Bladder microvascular endothelial cell (primary cell): ENCODE data around the gene BCL2A1. TPM values are rescaled to one million over a fixed set of nuclear protein-coding genes. Genes with fewer than 3 reads are reported as not detected.

Experiments used
- total RNA-seq: library from RNA; depleted of rRNA; stranded (reverse); fragments of >200 nt; gene quantifications from 2 replicates; pipeline ENCODE4 v1.2.3, GENCODE V29; 2014

The BCL2A1 gene
- total RNA-seq: 0.19 TPM in 1 of 2 replicates, not detected in the other

DNA sequence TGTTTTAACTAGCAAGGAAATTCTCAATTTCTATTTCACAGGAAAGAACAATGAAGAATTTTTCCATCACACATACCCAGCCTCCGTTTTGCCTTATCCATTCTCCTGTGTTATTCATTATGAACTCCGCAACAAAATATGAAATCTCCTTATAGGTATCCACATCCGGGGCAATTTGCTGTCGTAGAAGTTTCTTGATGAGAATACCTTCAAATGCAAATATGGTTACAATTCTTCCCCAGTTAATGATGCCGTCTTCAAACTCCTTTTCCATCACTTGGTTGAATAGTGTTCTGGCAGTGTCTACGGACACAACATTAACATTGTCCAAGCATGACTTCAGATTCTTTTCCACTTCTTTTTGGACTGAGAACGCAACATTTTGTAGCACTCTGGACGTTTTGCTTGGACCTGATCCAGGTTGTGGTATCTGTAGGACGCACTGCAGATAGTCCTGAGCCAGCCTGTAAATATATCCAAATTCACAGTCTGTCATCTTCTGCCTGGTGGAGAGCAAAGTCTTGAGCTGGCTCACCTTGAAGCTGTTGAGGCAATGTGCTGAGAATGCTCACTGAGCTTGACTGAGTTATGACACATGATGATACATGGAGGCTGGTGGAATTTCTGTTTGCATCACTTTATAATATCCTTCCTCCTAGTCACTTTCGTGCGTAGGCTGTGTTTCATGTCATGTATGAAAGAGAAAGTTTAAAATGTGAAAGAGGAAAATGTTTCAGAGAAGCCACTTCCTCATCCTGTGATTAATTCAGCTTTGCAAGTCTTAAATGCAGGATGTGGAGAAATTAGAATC is at the start of gene BCL2A1:
Gene BCL2A1, minus strand, starts transcription at position 573 of the 811 bp plus-strand sequence. Its CDS starts 77 bp downstream, at position 496.

Other genes with a start within 250 kb of the BCL2A1 start
- gene MTHFS, start 74.2 kb downstream of the BCL2A1 start, total RNA-seq: 9.2 and 13.7 TPM in 2 replicates
- gene ZFAND6, start 88.5 kb upstream of the BCL2A1 start, total RNA-seq: 107 and 158 TPM in 2 replicates
- 9.7 and 11.6 TPM in 2 replicates for gene FAH, start 181.8 kb upstream of the BCL2A1 start, total RNA-seq